Measurements from ENCODE around the gene CD47. TPM values are rescaled to one million over a fixed set of nuclear protein-coding genes. Genes with fewer than 3 reads are reported as not detected.

Gene CD47
- total RNA-seq, 1 experiment from 2014 or later = 42.5 TPM

GRCh38 chr3:108067768-108068167 is 23.1 kb downstream of the CD47 start:
- intact Hi-C loops (cut with micrococcal nuclease) = no loop called here
- Histone ChIP-seq H3K9ac (ENCODE audit: low read length) (no peak overlapping the region), H3K79me2 (ENCODE audit: insufficient read depth, low read length) (no peaks in the 10 kb centered on the region), H2AFZ (ENCODE audit: low read depth, low read length, poor library complexity, severe bottlenecking) (no peak overlapping the region), H3K36me3 (ENCODE audit: control insufficient read depth in 1 of 2, insufficient read depth in 2 of 2, low read length in 2 of 2) (no peaks in the 10 kb centered on the region), H3K9me3 (ENCODE audit: control insufficient read depth in 1 of 2, insufficient read depth in 1 of 2, low read depth in 1 of 2, low read length in 2 of 2) (no peaks in the 10 kb centered on the region), H3K27me3 (ENCODE audit: insufficient read depth, low read length) (no peaks in the 10 kb centered on the region), H3K4me1 (ENCODE audit: control insufficient read depth in 1 of 2, insufficient read depth in 2 of 2, low read length in 2 of 2) (no peaks in the 10 kb centered on the region), H3K4me2 (ENCODE audit: low read length) (no peak overlapping the region), H3K9me2 (ENCODE audit: insufficient read depth) (no peaks in the 10 kb centered on the region), H3K4me3 (replicated peaks in 1 of 2; ENCODE audit: low read depth in 1 of 2, low read length in 2 of 2) (no peak overlapping the region), H3K27ac (ENCODE audit: low read depth, low read length) (no peak overlapping the region), H4K20me1 (ENCODE audit: insufficient read depth) (no peaks in the 10 kb centered on the region)
- ChIA-PET CTCF (no interaction called here), RAD21 (ENCODE audit: low non-redundant PET in 1 of 2, low total read pairs in 2 of 2, uncharacterized antibody in 2 of 2, unreplicated experiment in 2 of 2) (no interaction called here), POLR2A (no interaction called here)
- ATAC-seq (no peak), DNase-seq (ENCODE audit: low read depth, low spot score) (no peak)
- no TSS peak for BruUV-seq (replicated peaks)
- TF ChIP-seq SIN3A (IDR thresholded peaks at IDR 0.05; ENCODE audit: low read depth) (no peak), ZNF274 (IDR thresholded peaks at IDR 0.05; ENCODE audit: low read depth, low read length) (no peak), ATF3 (IDR thresholded peaks at IDR 0.05) (no peak), ZFX (IDR thresholded peaks at IDR 0.05) (no peak), TCF7L2 (IDR thresholded peaks at IDR 0.05; ENCODE audit: borderline replicate concordance, extremely low read depth, insufficient read depth, insufficient read length) (no peak), JUND (IDR thresholded peaks at IDR 0.05) (no peak), FOSL1 (IDR thresholded peaks at IDR 0.05; ENCODE audit: low read depth) (no peak), SRF (IDR thresholded peaks at IDR 0.05; ENCODE audit: low read depth) (no peak), RAD21 (IDR thresholded peaks at IDR 0.05; ENCODE audit: low read depth) (no peak), POLR2AphosphoS5 (IDR thresholded peaks at IDR 0.05; ENCODE audit: low read depth, low read length) (no peak), YY1 (IDR thresholded peaks at IDR 0.05; ENCODE audit: extremely low read depth, insufficient replicate concordance, low read depth, low read length) (no peak), SP1 (IDR thresholded peaks at IDR 0.05; ENCODE audit: low read depth) (no peak), EGR1 (IDR thresholded peaks at IDR 0.05; ENCODE audit: low read depth) (no peak), EZH2phosphoT487 (IDR thresholded peaks at IDR 0.05; ENCODE audit: borderline replicate concordance) (no peak), ZBTB33 (IDR thresholded peaks at IDR 0.05; ENCODE audit: extremely low read depth, insufficient replicate concordance, low read length) (no peak)
